Neutrophil (primary cell): ENCODE results near the gene UBE2G2.

Experiments used
- H3K27ac ChIP-seq: fragments of 200-600 bp; sonication (generic); 2 replicates; pipeline ENCODE4 v1.5.1; 2016; ENCODE audit warnings: mild to moderate bottlenecking, moderate library complexity
- H3K27me3 ChIP-seq: fragments of 200-600 bp; sonication (generic); 2 replicates; pipeline ENCODE4 v1.6.0; 2016; ENCODE audit warnings: mild to moderate bottlenecking
- H3K36me3 ChIP-seq: fragments of 200-600 bp; sonication (generic); 2 replicates; pipeline ENCODE4 v1.5.1; 2017
- H3K4me1 ChIP-seq, 2 experiments: fragments of 200-600 bp in 1 of 2; sonication (generic) in 1 of 2; 1 replicate in 1 of 2; 2 replicates in 1 of 2; pipeline versions ENCODE4 v1.5.1 to v1.6.1; 2013 to 2016; ENCODE audit warnings: low read depth in 1 of 2, low read length in 1 of 2, mild to moderate bottlenecking in 1 of 2, moderate library complexity in 1 of 2; ENCODE audit not compliant: control insufficient read depth in 1 of 2, insufficient read depth in 1 of 2
- H3K4me3 ChIP-seq, 2 experiments: fragments of 200-600 bp in 1 of 2; sonication (generic) in 1 of 2; 1 replicate in 1 of 2; 2 replicates in 1 of 2; pipeline ENCODE4 v1.5.1; 2013 to 2016; ENCODE audit warnings: low read depth in 1 of 2, low read length in 1 of 2, mild to moderate bottlenecking in 1 of 2, moderate library complexity in 1 of 2
- H3K9me3 ChIP-seq: fragments of 200-600 bp; sonication (generic); 2 replicates; pipeline ENCODE4 v1.5.1; 2016
- TF ChIP-seq, protein P1 (sequence below): fragments of 200-600 bp; sonication (generic); IDR thresholded peaks from 2 replicates; pipeline ENCODE4 v1.5.1; 2016; ENCODE audit warnings: antibody characterized with exemption

Gene UBE2G2

DNA sequence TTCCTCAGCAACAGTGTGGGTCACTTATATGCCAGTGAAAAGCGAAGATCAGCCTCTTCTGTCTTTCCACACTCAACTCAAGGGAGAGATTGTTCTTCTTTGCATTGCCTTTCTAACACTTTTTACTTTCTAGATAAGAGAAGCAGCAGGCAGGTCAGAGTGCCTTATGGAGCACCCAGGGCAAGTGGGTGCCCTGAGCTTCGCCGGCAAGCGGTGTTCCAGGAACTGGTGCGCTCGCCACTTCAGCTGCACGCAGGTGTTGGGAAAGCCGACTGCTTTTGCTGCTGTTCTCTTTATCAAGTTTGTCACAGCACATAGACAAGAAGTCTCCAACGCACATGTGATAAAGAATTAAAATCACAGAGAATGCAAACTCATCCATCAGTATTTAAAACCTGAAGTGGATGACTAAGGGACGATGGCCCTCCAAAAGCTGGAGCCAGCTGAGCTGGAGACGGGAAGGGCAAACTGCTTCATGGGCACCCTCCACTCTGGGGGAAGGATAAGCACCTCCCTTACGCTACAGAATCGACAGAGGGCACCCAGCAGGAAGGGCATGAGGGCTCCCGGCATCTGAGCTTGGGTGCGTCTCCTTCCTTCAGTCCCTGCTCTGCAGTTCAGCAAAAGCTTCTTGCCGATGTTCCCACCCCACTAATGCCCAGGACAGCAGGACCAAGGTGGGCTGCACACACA lies 20.7 kb downstream of the UBE2G2 start:
- peaks cover 23% of the 10 kb centered on the region for H3K36me3 ChIP-seq
- no peaks in the 10 kb centered on the region for H3K27me3 ChIP-seq
- H3K9me3 ChIP-seq, result no peaks in the 10 kb centered on the region
- TF ChIP-seq, protein P1, sequence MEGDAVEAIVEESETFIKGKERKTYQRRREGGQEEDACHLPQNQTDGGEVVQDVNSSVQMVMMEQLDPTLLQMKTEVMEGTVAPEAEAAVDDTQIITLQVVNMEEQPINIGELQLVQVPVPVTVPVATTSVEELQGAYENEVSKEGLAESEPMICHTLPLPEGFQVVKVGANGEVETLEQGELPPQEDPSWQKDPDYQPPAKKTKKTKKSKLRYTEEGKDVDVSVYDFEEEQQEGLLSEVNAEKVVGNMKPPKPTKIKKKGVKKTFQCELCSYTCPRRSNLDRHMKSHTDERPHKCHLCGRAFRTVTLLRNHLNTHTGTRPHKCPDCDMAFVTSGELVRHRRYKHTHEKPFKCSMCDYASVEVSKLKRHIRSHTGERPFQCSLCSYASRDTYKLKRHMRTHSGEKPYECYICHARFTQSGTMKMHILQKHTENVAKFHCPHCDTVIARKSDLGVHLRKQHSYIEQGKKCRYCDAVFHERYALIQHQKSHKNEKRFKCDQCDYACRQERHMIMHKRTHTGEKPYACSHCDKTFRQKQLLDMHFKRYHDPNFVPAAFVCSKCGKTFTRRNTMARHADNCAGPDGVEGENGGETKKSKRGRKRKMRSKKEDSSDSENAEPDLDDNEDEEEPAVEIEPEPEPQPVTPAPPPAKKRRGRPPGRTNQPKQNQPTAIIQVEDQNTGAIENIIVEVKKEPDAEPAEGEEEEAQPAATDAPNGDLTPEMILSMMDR, result no peak
- no peak overlapping the region for H3K4me3 ChIP-seq
- no peak overlapping the region for H3K27ac ChIP-seq
- no peaks in the 10 kb centered on the region for H3K4me1 ChIP-seq

DNA sequence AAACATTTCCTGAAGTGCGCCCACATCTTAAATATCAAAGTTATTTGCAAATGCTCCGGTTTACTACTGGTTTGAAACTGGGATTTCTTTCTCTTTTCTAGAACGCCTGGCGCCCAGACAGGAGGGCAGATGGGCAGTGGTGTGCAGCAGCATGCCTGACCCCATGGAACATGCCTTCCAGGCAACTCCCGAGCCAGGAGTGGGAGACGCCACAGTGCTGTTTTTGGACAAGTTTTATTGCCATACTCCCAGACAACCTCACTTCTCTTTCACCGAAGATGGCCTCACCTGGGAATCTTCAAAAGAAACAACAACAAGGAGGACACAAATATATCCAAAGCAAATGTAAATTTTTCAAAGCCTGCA lies 21.5 kb downstream of the UBE2G2 start:
- Histone ChIP-seq H3K4me3 (no peak overlapping the region), H3K4me1 (no peaks in the 10 kb centered on the region), H3K36me3 (peaks cover 27% of the 10 kb centered on the region), H3K27ac (no peak overlapping the region), H3K27me3 (no peaks in the 10 kb centered on the region), H3K9me3 (no peaks in the 10 kb centered on the region)
- TF ChIP-seq, protein P1, result no peak

DNA sequence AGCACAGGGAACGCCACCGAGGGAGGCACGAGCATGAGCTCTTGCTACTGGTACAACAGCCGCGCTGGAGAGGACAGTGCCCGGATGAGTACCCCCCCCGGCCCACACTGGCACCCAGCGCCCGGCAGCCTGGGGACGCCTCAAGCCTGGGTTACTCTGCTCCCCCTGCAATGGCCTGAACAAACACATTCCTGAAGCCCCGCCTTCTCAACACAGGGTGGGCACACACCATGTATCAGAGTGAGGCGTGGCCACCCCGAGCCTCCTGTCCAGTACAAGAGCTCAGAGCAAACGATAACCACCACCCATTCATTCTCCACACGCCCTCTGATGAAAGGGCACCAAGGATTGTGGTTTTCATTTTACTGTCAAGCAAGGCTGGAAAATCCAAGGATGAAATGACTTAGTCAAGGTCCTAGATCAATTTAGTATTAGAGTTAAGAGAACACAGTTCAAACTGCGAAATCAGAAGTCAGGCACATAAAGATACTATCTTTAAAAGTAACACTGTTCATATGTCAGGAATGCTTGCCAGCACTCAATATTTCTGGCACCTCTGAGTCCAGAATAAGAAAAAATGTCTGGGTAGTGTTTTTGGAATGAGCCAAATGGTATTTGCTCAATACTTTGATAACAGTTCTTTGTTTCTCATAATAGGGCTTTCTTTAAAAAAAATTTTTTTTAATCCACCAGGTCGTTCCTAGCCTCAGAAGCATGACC lies 22.0 kb downstream of the UBE2G2 start:
- TF ChIP-seq, protein P1, result no peak
- Histone ChIP-seq H3K27ac (no peak overlapping the region), H3K27me3 (no peaks in the 10 kb centered on the region), H3K36me3 (peaks cover 28% of the 10 kb centered on the region), H3K9me3 (no peaks in the 10 kb centered on the region), H3K4me3 (no peak overlapping the region), H3K4me1 (no peaks in the 10 kb centered on the region)

DNA sequence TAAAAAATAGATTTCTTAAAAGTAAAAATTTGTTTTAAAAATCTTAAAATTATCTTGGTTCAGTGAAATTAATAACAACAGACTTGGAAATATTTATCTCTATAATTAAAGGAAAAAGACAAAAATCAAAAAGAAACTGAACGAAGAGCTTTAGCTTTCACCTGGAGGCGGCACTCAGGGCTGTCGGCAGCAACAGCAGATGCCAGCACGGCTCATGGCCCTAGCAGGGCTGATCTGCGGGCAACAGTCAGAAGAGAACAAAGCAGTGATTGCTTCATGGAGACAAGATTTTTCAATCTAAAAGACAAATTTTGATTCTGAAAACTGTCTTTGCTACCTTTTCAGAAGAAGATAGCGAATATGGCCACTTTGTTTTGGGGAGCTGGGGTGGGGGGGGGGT lies 22.6 kb downstream of the UBE2G2 start:
- Histone ChIP-seq H3K4me1 (no peaks in the 10 kb centered on the region), H3K27ac (no peak overlapping the region), H3K36me3 (peaks cover 34% of the 10 kb centered on the region), H3K27me3 (no peaks in the 10 kb centered on the region), H3K9me3 (no peaks in the 10 kb centered on the region), H3K4me3 (no peak overlapping the region)
- TF ChIP-seq, protein P1, result no peak

DNA sequence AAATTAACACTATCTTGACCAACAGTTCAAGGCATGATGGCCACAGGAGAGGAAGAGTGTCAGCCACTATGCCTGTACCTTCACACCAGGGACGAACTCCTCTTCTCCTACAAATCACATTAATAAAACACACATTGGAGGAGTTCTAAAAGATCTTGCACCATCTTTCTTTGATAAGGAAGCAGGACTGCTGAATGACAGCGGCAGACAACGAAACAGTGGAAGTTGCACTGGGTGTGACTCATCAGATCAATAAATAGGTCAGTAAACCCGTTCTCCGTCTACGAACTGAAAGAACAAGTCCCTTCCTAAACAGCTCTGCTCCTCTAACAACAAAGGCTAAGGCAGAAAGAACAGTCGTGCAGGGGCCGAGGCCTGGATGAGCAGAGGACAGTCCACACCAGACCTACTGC lies 23.1 kb downstream of the UBE2G2 start:
- no peak overlapping the region for H3K27ac ChIP-seq
- no peaks in the 10 kb centered on the region for H3K4me1 ChIP-seq
- no peaks in the 10 kb centered on the region for H3K27me3 ChIP-seq
- TF ChIP-seq, protein P1, result no peak
- H3K9me3 ChIP-seq, result no peaks in the 10 kb centered on the region
- no peak overlapping the region for H3K4me3 ChIP-seq
- peaks cover 37% of the 10 kb centered on the region for H3K36me3 ChIP-seq
